GM06990 (cell line): ENCODE results near the gene TOR1AIP2.
"Not testable (repeated sequence)": the region's sequence is repeated elsewhere in the genome, so short reads cannot be mapped to it uniquely, and the experiment has no call there.

ENCODE experiments used
- DNase-seq: peaks from one replicate; pipeline ENCODE4 v3.0.0-alpha.2; 2011; ENCODE audit not compliant: insufficient read length; ENCODE audit errors: extremely low read depth
- H3K27me3 ChIP-seq: replicated peaks from 2 replicates; pipeline ENCODE4 v1.6.0; 2011; ENCODE audit warnings: low read length; ENCODE audit not compliant: control insufficient read depth, insufficient read depth
- H3K36me3 ChIP-seq: 2 replicates; pipeline ENCODE4 v1.5.1; 2011; ENCODE audit warnings: low read length; ENCODE audit not compliant: control insufficient read depth, insufficient read depth
- H3K4me3 ChIP-seq: replicated peaks from 2 replicates; pipeline ENCODE4 v1.5.1; 2011; ENCODE audit warnings: low read depth, mild to moderate bottlenecking, control low read depth, low read length
- TF ChIP-seq, protein P1 (sequence below): IDR thresholded peaks from 2 replicates; pipeline ENCODE4 v1.5.1; 2011; ENCODE audit warnings: low read length, control low read depth, mild to moderate bottlenecking, inconsistent platforms; ENCODE audit not compliant: insufficient read depth, poor library complexity, severe bottlenecking

The TOR1AIP2 gene

DNA sequence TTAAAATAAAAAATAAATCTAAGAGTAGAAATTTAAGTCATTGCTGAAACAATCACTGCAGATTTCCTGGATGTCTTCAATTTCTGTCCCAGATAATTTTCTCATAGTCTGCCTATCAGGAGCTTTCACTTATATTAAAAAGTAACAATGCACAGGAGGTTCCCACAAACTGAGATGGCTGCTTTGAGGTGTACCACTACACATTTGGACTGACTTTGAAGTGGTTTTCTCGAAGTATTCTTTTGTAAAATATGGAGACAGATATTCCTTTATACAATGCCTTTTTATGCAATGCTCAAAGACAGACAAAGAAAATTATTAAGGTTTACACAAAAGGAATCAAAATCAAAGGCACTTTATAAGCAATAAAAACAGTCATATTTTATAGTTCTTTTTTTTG is 24.5 kb downstream of the TOR1AIP2 start:
- no peaks in the 10 kb centered on the region for H3K27me3 ChIP-seq
- DNase-seq: no peak
- peaks cover 7% of the 10 kb centered on the region for H3K36me3 ChIP-seq
- H3K4me3 ChIP-seq: no peak overlapping the region
- TF ChIP-seq, protein P1, sequence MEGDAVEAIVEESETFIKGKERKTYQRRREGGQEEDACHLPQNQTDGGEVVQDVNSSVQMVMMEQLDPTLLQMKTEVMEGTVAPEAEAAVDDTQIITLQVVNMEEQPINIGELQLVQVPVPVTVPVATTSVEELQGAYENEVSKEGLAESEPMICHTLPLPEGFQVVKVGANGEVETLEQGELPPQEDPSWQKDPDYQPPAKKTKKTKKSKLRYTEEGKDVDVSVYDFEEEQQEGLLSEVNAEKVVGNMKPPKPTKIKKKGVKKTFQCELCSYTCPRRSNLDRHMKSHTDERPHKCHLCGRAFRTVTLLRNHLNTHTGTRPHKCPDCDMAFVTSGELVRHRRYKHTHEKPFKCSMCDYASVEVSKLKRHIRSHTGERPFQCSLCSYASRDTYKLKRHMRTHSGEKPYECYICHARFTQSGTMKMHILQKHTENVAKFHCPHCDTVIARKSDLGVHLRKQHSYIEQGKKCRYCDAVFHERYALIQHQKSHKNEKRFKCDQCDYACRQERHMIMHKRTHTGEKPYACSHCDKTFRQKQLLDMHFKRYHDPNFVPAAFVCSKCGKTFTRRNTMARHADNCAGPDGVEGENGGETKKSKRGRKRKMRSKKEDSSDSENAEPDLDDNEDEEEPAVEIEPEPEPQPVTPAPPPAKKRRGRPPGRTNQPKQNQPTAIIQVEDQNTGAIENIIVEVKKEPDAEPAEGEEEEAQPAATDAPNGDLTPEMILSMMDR: no peak

DNA sequence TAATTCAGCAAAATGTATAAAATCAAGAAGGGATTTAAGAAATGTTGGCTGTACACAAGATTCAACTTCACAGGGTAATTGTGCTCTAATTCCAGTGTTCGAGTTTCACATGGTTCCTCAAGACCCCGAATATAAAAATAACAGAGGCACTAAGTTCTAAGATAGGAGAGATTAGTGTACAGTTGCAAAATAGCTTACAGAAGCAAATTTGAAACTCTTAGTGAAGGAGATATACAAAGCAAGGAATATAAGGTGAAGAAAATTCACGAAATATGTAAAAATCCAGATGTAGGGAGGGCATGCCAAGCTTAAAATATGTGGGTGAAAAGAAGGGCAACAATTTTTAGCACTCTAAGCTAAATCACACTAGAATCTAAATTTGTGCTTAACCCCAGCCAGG is 29.4 kb downstream of the TOR1AIP2 start:
- peaks cover 11% of the 10 kb centered on the region for H3K36me3 ChIP-seq
- H3K4me3 ChIP-seq: no peak overlapping the region
- no peak for DNase-seq
- TF ChIP-seq, protein P1: no peak
- H3K27me3 ChIP-seq: no peaks in the 10 kb centered on the region

DNA sequence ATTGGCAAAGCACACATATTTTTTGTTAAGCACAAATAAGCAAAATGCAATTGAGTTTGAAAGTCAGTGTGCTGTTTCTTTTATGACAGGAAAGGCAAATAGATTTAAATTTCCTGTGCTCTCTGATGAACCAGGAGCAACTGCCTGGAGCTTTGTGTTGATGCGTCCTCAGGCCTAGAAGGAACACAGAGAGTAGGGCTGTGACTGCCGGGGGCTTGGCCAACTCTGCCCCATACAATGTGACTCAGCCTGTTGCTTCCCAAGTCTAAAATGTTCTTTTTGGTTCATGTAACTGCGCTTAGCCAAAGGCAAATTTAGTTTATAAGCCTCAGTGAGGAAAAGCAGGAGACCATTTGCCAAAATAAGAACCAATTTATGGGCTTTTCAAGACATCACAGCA is 37.5 kb downstream of the TOR1AIP2 start:
- Histone ChIP-seq H3K27me3 (no peaks in the 10 kb centered on the region), H3K36me3 (no peaks in the 10 kb centered on the region; the same call in 1 of the 2 replicates), H3K4me3 (no peak overlapping the region)
- TF ChIP-seq, protein P1: no peak
- no peak for DNase-seq

DNA sequence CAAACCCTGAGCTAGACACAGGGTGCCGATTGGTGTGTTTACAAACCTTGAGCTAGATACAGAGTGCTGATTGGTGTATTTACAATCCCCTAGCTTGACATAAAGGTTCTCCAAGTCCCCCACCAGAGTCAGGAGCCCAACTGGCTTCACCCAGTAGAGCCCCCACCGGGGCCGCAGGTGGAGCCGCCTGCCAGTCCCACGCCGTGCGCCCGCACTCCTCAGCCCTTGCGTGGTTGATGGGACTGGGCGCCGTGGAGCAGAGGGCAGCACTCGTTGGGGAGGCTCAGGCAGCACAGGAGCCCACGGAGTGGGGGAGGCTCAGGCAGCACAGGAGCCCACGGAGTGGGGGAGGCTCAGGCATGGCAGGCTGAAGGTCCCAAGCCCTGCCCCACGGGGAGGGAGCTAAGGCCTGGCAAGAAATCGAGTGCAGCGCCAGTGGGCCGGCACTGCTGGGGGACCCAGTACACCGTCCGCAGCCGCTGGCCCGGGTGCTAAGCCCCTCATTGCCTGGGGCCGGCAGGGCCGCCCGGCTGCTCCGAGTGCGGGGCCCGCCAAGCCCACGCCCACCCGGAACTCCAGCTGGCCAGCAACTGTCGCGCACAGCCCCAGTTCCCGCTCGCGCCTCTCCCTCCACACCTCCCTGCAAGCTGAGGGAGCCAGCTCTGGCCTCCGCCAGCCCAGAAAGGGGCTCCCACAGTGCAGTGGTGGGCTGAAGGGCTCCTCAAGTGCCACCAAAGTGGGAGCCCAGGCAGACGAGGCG is 40.7 kb downstream of the TOR1AIP2 start:
- not testable (repeated sequence) for H3K27me3 ChIP-seq, DNase-seq, H3K36me3 ChIP-seq, H3K4me3 ChIP-seq

DNA sequence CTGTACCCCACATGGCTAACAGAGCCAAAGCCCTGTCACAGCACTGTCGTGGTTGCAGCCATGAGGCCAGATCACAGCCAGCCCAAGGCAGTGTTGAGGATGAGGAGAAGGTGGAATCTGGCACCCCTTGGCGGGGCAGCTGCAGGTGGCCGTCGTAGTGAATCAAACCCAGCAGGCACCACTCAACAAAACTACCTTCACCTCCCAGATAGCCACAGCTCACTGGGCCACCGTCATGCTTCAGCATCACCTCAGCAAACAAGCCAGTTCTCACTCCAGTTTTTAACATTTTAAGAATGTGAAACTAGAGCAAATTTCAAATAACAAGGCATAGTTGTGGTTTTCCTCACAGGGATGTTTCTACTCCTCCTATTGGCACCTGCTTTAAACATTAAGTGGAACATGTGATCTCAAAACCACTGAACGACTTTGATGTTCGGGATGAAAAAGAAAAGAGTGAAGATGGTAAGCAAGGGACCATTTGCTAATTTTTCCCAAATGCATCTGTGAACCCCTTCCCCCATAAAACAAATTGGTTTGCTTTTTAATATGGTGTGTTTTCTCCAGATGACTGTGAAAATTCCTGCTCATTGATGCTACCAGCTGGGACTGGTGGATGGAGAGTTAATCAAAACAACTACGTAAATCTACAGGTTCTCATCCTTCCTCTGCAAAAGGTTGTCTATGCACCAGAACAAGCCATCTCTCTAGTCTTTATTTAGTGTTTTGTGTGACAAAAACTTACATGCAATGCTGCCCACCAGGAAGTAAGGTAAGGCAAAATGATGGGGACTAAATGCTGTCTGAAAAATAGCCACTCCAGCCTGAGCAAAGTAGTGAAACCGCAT is 45.5 kb downstream of the TOR1AIP2 start:
- no peak overlapping the region for H3K4me3 ChIP-seq

More for the DNA sequence above, 45.5 kb downstream of the TOR1AIP2 start:
- TF ChIP-seq, protein P1: no peak
- no peaks in the 10 kb centered on the region for H3K27me3 ChIP-seq
- no peak for DNase-seq
- H3K36me3 ChIP-seq: no peaks in the 10 kb centered on the region
